DMS53 (cell line): ENCODE measurements around the gene PRPF39.
A peak's percentile ranks its signal among the peaks of the same experiment; 100 is the strongest.
"Not testable (repeated sequence)": the region's sequence is repeated elsewhere in the genome, so short reads cannot be mapped to it uniquely, and the experiment has no call there.

Source experiments
- DNase-seq: peaks from one replicate; lab custom pipeline; 2025; lab: John Stamatoyannopoulos, UW

The PRPF39 gene, protein sequence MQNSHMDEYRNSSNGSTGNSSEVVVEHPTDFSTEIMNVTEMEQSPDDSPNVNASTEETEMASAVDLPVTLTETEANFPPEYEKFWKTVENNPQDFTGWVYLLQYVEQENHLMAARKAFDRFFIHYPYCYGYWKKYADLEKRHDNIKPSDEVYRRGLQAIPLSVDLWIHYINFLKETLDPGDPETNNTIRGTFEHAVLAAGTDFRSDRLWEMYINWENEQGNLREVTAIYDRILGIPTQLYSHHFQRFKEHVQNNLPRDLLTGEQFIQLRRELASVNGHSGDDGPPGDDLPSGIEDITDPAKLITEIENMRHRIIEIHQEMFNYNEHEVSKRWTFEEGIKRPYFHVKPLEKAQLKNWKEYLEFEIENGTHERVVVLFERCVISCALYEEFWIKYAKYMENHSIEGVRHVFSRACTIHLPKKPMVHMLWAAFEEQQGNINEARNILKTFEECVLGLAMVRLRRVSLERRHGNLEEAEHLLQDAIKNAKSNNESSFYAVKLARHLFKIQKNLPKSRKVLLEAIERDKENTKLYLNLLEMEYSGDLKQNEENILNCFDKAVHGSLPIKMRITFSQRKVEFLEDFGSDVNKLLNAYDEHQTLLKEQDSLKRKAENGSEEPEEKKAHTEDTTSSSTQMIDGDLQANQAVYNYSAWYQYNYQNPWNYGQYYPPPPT

GRCh38 chr14:45083976-45084722 lies at the start of gene PRPF39:
PRPF39 (plus strand) TSS chr14:45084116; CDS start chr14:45095240, 11,124 bp downstream.
- DNase-seq = peak; percentile 94

GRCh38 chr14:45034730-45035129 lies 49.2 kb upstream of the PRPF39 start:
- no peak for DNase-seq

GRCh38 chr14:45038256-45038655 lies 45.7 kb upstream of the PRPF39 start:
- no peak for DNase-seq

DNA sequence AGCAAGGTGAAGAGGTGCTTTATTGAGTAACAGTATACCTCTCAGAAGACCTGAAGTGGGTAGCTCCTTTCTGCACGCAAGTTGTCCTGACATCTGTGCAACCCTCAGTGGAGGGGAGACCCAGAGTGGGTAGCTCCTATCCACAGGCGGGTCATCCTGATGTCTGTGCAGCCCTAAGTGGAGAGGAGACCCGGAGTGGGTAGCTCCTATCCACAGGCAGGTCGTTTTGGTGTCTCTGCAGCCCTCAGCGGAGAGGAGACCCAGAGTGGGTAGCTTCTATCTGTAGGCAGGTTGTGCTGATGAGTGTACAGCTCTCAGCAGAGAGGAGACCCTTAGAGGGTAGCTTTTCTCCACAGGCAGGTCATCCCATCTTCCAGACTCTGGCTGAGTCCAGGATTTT lies 45.1 kb upstream of the PRPF39 start:
- DNase-seq = peak; percentile 11

DNA sequence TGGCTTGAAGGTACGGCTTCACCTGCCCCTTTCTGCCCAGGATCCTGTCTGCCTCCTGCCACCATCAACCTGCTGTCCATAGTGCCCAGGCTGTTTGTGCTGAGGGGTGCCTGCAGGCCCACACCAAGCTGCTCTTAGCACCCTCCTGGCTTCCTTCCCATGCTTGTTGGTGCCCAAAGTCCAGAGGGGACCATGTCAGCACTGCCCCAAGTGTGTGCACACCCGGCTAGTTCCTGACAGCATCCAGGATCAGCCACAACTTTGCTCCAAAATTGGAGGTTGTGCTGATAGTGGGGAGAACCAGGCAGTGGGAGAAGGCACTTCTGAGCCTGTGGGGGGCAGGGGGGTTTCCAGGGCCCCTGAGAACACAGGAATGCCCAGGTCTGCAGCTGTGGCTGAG lies 44.5 kb upstream of the PRPF39 start:
- no peak for DNase-seq

DNA sequence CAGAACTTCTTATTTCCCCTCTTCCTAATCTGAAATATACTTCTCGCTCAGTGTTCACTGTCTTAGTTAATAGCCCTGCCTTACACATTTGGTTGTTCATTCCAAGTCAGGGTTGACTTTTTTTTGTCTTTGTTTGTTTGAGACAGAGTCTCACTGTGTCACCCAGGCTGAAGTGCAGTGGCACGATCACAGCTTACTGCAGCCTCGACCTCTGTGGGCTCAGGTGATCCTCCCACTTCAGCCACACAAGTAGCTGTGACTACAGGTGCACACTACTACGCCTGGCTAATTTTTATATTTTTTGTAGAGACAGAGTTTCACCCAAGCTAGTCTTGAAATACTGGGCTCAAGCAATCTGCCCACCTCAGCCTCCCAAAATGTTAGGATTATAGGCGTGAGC lies 42.3 kb upstream of the PRPF39 start:
- no peak for DNase-seq

DNA sequence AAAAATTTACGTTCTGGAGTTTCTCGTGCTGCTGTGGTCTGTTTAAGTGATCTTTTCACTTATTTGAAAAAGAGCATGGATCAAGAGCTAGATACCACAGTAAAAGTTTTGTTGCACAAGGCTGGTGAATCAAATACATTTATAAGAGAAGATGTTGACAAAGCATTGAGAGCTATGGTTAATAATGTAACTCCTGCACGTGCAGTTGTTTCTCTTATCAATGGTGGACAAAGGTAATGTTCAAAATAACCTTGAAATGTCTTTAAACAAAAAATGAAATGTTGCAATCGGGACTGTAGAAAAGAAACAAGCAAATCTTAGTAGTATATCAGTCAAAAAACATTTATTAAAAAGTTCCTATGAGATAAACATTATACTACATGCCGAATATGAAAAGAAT lies 39.3 kb upstream of the PRPF39 start:
- no peak for DNase-seq

GRCh38 chr14:45048385-45048784 lies 35.5 kb upstream of the PRPF39 start:
- no peak for DNase-seq

DNA sequence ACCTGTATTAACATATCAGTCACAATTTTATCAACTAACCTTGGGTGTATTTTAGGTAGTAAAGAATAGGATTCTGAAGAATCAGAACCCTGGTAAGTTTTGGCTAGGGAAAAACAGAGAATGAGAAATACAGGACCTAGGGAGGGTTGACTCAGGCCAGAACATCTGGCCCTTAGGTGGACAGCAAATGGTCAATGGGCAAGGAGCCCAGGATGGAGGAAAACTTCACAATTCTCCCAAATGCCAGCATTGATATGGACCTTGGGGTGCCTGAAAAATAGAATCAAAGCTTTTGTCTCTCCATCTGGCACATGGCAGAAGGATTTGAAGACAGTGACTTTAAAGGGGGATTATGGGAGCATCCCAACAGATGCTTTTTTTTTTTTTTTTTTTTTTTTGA lies 32.7 kb upstream of the PRPF39 start:
- DNase-seq = no peak

GRCh38 chr14:45051896-45052295 lies 32.0 kb upstream of the PRPF39 start:
- no peak for DNase-seq

DNA sequence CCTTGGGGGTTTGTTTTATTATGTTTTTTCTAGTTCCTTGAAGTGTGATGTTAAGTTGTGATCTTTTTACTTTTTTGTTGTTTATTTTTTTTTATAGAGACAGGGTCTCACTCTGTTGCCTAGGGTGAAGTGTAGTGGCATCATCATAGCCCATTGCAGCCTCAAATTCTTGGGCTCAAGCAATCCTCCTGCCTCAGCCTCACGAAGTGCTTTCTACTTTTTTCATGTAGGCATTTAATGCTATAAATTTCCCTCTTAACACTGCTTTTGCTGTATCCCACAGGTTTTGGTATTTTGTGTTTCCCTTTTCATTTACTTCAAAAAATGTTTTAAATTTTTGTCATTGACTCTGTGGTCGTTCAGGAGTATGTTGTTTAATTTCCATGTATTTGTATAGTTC lies 26.6 kb upstream of the PRPF39 start:
- no peak for DNase-seq

DNA sequence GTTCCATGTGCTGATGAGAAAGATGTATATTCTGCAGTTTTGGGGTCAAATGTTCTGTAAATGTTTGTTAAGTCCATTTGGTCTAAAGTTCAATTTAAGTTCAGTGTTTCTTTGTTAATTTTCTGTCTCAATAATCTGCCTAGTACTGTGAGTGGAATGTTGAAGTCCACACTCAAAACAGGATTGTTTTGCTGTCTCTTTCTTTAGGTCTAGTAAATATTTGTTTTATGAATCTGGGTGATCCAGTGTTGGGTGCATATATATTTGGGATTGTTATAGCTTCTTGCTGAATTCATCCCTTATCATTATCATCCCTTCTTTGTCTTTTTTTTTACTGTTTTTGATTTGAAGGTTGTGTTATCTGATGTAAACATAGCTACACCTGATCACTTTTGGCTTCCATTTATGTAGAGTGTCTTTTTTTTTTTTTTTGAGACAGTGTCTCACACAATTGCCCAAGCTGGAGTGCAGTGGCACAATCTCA lies 26.0 kb upstream of the PRPF39 start:
- DNase-seq = no peak

GRCh38 chr14:45060551-45060950 lies 23.4 kb upstream of the PRPF39 start:
- no peak for DNase-seq

DNA sequence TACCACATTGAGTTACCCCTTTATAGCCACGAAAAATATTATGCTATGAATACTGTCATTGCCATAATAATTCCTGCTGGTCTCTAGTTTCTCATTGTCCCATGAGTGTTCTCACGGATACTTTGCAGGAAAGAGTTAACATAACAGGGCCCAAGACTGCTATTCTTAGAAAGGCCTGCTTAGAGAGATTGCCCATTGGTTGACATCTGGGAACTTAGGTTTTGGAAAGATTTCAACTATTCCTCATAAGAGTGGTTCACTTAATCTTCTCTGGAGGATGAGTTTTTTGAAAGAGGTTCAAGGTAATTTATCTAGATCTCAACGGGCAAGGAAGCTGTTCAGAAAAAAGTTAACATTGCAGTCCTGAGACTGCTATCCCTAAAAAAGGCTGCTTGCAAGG lies 18.4 kb upstream of the PRPF39 start:
- no peak for DNase-seq

GRCh38 chr14:45065956-45066355 lies 18.0 kb upstream of the PRPF39 start:
- DNase-seq = no peak

DNA sequence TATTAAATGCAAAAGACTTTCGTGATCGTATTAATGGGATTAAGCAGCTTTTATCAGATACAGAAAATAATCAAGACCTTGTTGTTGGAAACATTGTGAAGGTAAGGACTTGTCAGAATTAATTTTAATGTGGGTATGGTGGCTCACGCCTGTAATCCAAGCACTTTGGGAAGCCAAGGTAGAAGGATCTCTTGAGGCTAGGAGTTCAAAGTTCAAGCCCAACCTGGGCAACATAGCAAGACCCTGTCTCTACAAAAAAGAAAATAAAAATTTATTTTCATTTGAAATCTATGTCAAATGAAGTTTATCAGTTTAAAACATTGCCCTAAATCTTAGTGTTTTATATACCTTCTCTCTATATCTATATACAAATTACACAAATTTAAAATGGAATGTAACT lies 17.2 kb upstream of the PRPF39 start:
- DNase-seq = no peak

DNA sequence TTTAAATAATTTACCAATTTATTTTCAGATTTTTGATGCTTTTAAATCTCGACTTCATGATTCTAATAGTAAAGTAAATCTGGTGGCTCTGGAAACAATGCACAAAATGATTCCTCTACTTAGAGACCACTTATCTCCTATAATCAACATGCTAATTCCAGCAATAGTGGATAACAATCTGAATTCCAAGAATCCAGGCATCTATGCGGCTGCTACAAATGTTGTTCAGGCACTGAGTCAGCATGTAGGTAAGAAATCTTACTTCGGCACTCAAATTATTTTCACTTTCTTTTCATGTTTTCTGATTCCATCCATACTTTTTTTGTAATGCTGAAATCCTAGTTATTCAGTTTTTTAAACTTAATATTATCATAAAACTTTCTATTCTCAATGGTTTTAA lies 15.5 kb upstream of the PRPF39 start:
- DNase-seq = no peak

DNA sequence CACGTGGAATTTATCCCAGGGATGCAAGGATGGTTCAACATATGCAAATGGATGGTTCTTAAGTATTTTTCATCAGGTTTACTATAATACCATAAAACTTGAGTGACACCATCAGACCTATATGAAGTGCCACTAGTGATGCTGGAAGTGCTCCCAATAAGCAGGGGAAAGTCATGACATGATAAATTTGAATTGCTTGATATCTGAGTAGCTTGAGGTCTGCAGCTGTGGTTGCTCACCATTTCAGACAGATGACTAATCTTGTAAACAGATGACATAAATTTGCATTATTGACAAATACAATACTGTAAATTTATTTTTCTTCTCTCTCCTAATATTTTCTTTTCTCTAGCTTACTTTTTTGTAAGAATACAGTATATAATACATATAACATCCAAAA lies 13.7 kb upstream of the PRPF39 start:
- DNase-seq = peak; percentile 59

- DNase-seq = no peak
These were observed 11.8 kb upstream of the PRPF39 start for GRCh38 chr14:45072126-45072525.

GRCh38 chr14:45073231-45073879 lies 10.6 kb upstream of the PRPF39 start:
- no peak for DNase-seq

- DNase-seq = no peak
These were observed 5.6 kb upstream of the PRPF39 start for GRCh38 chr14:45078323-45078722.

DNA sequence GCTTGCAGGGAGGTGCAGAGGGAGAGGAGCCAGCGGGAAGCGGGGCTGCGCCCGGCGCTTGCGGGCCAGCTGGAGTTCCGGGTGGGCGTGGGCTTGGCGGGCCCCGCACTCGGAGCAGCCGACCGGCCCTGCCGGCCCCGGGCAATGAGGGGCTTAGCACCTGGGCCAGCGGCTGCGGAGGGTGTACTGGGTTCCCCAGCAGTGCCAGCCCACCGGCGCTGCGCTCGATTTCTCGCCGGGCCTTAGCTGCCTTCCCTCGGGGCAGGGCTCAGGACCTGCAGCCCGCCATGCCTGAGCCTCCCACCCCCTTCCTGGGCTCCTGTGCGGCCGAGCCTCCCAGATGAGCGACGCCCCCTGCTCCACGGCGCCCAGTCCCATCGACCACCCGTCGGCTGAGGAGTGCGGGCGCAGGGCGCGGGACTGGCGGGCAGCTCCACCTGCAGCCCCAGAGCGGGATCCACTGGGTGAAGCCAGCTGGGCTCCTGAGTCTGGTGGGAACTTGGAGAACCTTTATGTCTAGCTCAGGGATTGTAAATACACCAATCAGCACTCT lies 3.4 kb upstream of the PRPF39 start:
- not testable (repeated sequence) for DNase-seq
